Measurements from ENCODE around the gene CAB39.

GRCh38 chr2:230687498-230687897, 25.1 kb upstream of the CAB39 start:
- TF ChIP-seq EZH2 (IDR thresholded peaks at IDR 0.05; ENCODE audit: low read depth, unreplicated experiment): no peak
- TF ChIP-seq, protein P1, sequence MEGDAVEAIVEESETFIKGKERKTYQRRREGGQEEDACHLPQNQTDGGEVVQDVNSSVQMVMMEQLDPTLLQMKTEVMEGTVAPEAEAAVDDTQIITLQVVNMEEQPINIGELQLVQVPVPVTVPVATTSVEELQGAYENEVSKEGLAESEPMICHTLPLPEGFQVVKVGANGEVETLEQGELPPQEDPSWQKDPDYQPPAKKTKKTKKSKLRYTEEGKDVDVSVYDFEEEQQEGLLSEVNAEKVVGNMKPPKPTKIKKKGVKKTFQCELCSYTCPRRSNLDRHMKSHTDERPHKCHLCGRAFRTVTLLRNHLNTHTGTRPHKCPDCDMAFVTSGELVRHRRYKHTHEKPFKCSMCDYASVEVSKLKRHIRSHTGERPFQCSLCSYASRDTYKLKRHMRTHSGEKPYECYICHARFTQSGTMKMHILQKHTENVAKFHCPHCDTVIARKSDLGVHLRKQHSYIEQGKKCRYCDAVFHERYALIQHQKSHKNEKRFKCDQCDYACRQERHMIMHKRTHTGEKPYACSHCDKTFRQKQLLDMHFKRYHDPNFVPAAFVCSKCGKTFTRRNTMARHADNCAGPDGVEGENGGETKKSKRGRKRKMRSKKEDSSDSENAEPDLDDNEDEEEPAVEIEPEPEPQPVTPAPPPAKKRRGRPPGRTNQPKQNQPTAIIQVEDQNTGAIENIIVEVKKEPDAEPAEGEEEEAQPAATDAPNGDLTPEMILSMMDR (conservative IDR thresholded peaks at IDR 0.05; ENCODE audit: low read depth in 2 of 2): no peak
- TF ChIP-seq POLR2AphosphoS5 (IDR thresholded peaks at IDR 0.05; ENCODE audit: low read depth): no peak
